ENCODE results near the gene ADAMTS20.

GRCh38 chr12:43362910-43363694 lies 188.9 kb downstream of the ADAMTS20 start:
- TF ChIP-seq CTCF (IDR thresholded peaks at IDR 0.05) = no peak
- TF ChIP-seq POLR2A (IDR thresholded peaks at IDR 0.05) = no peak

Measured in Peyer's patch (tissue), 4 donors.